HK-2 (cell line): ENCODE results near the gene SPINT2.

Source experiments
- DNase-seq: peaks from one replicate; pipeline ENCODE4 v3.0.0-alpha.2; 2018; ENCODE audit not compliant: unreplicated experiment

The SPINT2 gene

GRCh38 chr19:38267761-38268483, 3.5 kb downstream of the SPINT2 start:
- DNase-seq: peak; percentile 41

GRCh38 chr19:38268539-38268938, 4.2 kb downstream of the SPINT2 start:
- DNase-seq: no peak

GRCh38 chr19:38270587-38271167, 6.3 kb downstream of the SPINT2 start:
- DNase-seq: peak; percentile 46

- no peak for DNase-seq
These were observed 9.1 kb downstream of the SPINT2 start for GRCh38 chr19:38273499-38273898.

GRCh38 chr19:38274739-38275138, 10.4 kb downstream of the SPINT2 start:
- no peak for DNase-seq

- no peak for DNase-seq
These were observed 12.7 kb downstream of the SPINT2 start for GRCh38 chr19:38276942-38277517.

- DNase-seq: no peak
These were observed 13.2 kb downstream of the SPINT2 start for GRCh38 chr19:38277549-38277948.

- DNase-seq: no peak
These were observed 13.8 kb downstream of the SPINT2 start for GRCh38 chr19:38277969-38278680.

- no peak for DNase-seq
These were observed 14.4 kb downstream of the SPINT2 start for GRCh38 chr19:38278751-38279150.

- DNase-seq: no peak
These were observed 15.9 kb downstream of the SPINT2 start for GRCh38 chr19:38280030-38280921.

GRCh38 chr19:38281811-38282566, 17.6 kb downstream of the SPINT2 start:
- DNase-seq: no peak

GRCh38 chr19:38283271-38283670, 18.9 kb downstream of the SPINT2 start:
- no peak for DNase-seq

GRCh38 chr19:38284422-38284821, 20.0 kb downstream of the SPINT2 start:
- DNase-seq: no peak

- DNase-seq: no peak
These were observed 21.2 kb downstream of the SPINT2 start for GRCh38 chr19:38285567-38285966.

GRCh38 chr19:38287604-38288003, 23.2 kb downstream of the SPINT2 start:
- DNase-seq: no peak

GRCh38 chr19:38288123-38288855, 23.9 kb downstream of the SPINT2 start:
- DNase-seq: no peak

GRCh38 chr19:38289955-38290354, 25.6 kb downstream of the SPINT2 start:
- DNase-seq: no peak

- peak; percentile 93 for DNase-seq
These were observed 26.3 kb downstream of the SPINT2 start for GRCh38 chr19:38290631-38291147.

- DNase-seq: no peak
These were observed 27.5 kb downstream of the SPINT2 start for GRCh38 chr19:38291855-38292254.

GRCh38 chr19:38293281-38293680, 28.9 kb downstream of the SPINT2 start:
- no peak for DNase-seq
